Stimulated activated CD8-positive, alpha-beta memory T cell treated with anti-CD3 and anti-CD28 coated beads, Interleukin-2, amount 100 ng/mL, for 48 hours (primary cell): ENCODE measurements around the gene TSEN34.
"Not testable (repeated sequence)": the region's sequence is repeated elsewhere in the genome, so short reads cannot be mapped to it uniquely, and the experiment has no call there.

Experiments used
- DNase-seq, 2 donors: peaks; one replicate each; pipeline ENCODE4 v3.0.0-alpha.2; 2020; ENCODE audit warnings: low read depth in 2 of 2

TSEN34 gene

DNA sequence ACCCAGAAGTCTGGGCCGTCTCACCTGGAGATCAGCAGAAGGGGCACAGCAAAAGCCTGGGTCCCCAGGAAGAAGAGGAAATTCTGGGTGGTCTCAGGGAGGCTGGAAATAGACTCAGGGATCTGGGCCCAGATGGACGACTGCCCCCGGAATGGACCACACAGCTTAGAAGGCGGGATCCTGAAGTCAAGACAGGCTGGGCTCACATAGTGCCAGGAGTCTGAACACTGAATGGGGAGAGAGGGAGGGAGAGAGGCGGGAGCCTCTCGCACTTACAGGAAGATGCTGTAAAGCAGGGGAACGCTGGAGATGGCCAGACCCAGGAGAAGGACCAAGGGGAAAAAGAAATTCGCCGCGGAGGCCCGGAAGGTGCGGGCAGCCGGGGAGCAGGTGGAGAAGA is 30.3 kb upstream of the TSEN34 start:
- no peak for DNase-seq

DNA sequence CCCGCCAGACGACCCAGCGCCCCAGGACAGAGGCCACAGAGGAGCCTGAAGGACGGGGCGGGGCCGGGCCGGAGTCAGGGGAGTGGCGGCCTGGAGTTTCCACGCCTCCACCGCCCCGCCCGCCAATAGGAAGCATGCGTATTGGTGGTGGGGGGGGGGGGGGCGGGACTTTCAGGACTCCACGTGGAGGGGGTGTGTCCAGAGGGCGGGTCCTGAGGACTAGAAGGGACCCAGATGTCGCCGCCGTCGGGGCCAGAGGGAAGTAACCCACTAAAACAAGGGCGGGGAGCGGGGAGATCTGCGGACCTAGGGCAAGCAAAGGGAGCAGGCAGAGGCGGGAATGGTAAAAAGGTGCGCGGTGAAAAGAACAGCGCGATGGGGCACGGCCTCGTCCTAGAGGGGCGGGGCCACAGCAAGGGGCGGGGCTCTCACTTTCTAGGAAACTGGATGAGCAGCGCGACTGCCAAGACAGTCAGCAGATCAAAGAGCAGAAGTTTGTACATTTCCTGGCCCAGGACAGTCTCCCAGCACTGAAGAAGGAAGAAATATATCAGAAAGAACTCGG is 28.8 kb upstream of the TSEN34 start:
- DNase-seq, result peak; percentile 73 to 77

- DNase-seq, result no peak
These were observed 28.2 kb upstream of the TSEN34 start for GRCh38 chr19:54162884-54163283.

DNA sequence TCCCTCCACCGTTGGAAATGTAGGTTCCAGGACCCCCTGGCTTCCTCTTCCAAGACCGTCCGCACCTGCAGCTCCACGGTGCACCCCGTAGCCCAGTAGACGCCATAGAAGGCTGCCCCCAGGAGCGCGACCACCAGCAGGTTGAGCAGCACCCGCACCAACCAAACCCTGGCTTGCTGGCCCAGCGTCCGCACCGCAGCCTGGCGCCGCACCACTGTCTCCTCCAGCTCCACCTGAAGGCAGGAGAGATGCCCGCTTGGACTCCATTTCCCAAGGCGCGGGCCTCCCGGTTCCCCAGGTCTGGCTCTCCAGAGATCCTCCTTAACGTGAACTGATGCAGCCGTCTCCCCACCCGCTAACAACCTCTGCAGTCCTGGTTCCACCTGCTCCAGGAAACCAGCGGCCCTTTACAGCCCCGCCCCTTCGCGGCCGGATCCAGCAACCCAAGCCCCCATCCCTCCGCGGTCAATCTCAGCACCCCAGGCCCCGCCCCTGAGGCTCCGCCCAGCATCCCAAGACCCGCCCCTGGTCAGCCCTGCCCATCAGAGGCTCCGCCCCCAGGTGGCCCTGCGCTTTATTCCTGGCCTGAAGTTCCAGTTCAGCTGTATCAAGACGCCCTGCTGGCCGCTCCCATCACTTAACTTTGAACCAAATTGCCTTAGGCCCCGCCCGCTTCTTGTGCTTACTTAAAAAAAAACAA is 26.6 kb upstream of the TSEN34 start:
- DNase-seq, result peak; percentile 45 to 71

DNA sequence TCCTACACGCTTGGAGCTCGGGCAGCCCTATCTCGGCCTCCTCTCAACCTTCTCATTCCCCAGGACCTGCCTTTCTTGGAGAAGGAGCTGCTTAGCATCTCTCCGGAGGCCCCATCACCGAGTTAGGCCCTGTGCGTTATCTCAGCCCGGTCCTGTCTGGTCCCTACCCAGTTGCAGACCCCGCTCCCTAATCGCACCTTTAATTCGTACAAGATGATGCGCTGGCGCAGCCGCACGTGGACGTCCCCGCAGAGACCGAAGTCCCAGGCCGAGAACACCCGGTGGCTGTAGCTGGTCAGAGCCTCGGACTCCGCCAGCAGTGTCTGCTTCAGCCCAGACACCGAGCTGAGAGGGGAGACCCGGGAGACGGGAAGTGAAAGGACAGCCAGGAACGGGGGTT is 25.9 kb upstream of the TSEN34 start:
- no peak for DNase-seq

GRCh38 chr19:54168174-54168917 is 22.8 kb upstream of the TSEN34 start:
- DNase-seq, result peak; percentile 92 to 96

- no peak for DNase-seq
These were observed 21.9 kb upstream of the TSEN34 start for GRCh38 chr19:54169149-54169740.

DNA sequence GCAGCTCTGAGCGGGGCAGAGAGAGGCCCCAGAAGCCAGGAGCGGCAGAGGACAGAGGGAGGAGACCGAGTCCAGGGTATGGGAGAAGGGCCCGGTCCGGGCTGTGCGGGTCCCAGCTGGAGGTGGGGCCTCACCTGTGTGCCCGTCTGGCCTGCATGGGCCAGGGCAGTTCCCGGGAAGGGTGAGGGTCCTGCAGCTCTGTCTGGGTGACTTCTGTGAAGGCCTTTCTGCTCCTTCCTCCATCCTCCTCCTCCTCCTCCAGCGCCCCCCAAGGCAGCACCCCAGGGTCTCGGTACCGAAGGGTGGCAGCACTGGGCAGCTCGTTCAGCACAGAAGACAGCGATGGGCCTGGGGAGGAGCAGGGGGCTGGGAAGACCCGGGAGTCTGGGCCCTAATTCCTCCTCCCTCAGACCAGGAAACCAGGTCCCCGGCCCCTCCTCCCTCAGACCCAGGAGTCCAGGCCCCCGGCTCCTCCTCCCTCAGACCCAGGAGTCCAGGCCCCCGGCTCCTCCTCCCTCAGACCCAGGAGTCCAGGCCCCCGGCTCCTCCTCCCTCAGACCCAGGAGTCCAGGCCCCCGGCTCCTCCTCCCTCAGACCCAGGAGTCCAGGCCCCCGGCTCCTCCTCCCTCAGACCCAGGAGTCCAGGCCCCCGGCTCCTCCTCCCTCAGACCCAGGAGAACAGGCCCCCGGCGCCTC is 19.2 kb upstream of the TSEN34 start:
- DNase-seq, result not testable (repeated sequence)

- DNase-seq, result no peak
These were observed 18.4 kb upstream of the TSEN34 start, which contains the start of gene TMC4 for GRCh38 chr19:54172471-54173358. TMC4 (minus strand) TSS chr19:54173160; CDS start chr19:54173117, 43 bp downstream.

- DNase-seq, result no peak
These were observed 17.8 kb upstream of the TSEN34 start for GRCh38 chr19:54173359-54173699.

DNA sequence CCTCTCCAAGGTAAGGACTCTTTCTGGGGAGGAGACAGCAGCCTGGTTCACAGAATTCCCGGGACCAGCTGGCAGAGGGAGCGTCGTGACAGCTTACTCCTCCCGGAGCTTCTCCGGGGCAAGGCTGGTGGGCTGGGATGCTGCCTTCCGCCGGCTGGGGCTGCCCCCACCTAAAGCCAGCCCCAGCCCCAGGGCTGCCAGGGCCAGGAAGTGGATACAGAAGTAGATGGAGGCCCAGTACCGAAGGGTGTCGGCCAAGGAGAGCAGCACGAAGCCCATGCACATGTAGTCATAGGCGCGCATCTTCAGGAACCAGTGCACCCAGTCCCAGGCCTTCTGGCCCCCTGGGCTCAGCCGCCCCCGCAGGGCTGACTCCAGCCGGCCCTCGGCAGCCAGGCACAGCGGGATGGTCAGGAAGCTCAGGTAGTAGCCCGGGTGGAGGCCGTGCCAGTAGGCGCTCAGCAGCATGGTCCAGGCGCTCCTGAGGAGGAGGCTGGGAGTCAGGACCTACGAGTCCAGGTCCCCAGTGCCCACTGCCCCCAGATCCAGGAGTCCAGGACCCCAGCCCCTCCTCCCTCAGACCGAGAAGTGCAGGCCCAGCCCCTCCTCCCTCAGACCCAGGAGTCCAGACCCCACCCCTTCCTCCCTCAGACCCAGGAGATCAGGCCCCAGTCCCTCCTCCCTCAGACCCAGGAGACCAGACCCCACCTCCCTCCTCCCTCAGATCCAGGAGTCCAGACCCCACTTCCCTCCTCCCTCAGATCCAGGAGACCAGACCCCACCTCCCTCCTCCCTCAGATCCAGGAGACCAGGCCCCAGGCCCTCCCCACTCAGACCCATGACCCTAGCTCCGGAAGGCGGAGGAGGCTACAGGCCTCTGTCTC is 16.9 kb upstream of the TSEN34 start:
- no peak for DNase-seq

DNA sequence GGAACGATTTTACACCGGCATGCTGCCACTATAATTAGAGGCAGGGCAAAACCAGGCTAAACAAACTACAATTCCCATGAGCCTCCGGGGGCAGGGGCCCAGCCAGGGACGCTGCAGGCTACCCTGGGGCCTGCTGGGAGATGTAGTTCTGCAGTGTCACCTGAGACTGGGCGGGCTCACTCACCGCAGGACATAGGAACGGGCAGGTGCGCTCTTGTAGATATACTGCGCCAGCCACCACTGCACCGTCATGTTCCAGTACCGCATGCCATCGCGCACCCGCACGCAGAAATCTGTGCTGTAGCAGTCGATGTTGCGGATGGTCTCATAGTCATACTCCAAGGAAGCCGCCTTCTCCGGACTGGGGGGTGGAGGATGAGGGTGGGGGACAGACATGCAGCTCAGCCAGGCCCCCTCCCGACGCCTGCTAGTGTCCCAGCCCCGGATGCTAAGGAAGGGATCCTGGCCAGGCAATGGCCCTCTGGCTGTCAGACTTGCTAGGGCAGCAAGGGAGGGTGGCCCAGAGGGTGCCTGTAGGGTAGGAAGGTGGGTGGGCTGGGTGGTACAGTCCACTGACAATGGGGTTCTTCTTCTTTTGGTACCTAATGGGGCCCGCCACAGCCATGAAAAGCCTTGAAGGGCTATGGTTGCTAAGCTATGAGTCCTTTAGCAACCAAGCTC is 12.4 kb upstream of the TSEN34 start:
- DNase-seq, result no peak

DNA sequence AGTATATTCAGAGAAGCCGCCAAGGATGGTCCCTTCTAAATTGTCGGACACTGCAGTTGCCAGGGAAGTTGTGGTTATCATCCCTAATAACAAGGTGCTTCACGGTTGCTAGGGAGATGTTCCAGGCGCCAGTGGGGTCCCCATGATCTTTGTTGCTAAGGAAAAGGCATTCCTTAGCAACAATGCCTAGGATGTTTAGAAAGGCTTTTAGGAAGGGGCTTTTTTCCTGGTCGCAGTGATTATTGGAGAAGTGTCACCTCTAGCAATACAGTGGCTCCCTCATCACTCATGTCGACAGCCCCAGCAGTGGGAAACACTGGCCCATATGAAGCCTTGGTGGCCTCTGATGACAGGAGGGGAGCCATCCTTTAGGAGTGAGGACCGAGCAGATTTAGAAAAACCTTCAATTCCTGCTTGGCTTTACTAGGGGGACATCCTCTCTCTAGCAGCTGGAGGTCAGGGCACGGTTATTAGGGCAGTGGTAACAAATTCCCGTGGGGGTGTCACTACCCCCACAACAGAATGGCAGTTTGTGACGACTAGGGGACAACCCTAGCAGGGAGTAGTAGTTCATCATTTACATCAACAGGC is 11.8 kb upstream of the TSEN34 start:
- DNase-seq, result no peak

GRCh38 chr19:54179921-54180461 is 11.1 kb upstream of the TSEN34 start:
- DNase-seq, result no peak

- no peak for DNase-seq
These were observed 10.4 kb upstream of the TSEN34 start for GRCh38 chr19:54180691-54181091.

- not testable (repeated sequence) for DNase-seq
These were observed 9.2 kb upstream of the TSEN34 start for GRCh38 chr19:54181894-54182293.

GRCh38 chr19:54183431-54183830 is 7.7 kb upstream of the TSEN34 start:
- no peak for DNase-seq

DNA sequence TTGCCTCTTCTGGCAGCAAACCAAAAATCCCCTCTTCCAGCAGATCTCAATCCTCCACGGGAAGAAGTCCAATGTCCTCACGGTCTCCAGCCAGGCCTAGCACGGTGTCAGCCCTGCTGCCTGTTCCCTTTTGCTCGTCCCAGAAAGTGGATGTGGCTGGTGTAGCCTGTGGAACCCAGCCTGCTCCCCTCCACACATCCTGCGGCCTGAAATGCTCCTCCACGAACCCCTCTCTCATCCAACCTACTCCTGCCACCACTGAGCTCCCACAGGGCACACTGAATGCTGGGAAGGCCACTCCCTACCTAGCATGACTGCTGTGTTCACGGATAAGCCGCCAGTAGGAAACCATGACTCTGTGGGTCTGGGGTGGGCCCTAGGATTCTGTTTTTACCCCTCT is 4.8 kb upstream of the TSEN34 start:
- DNase-seq, result no peak

- DNase-seq, result no peak
These were observed 4.2 kb upstream of the TSEN34 start for GRCh38 chr19:54186934-54187381.
